ENCODE data around the gene PCDH9.

GRCh38 chr13:66618702-66619101, 611.4 kb downstream of the PCDH9 start:
- TF ChIP-seq CTCF (IDR thresholded peaks at IDR 0.05; ENCODE audit: insufficient read depth, low read length, poor library complexity, severe bottlenecking) = peak; percentile 20
- no peak for TF ChIP-seq EZH2phosphoT487 (conservative IDR thresholded peaks at IDR 0.05; ENCODE audit: low read length)

Data from SU-DHL-6 (cell line).